GM12875 (cell line): ENCODE data around the gene ACP5.

Experiments
- H3K4me3 ChIP-seq: one replicate; pipeline ENCODE4 v1.5.1; 2011; ENCODE audit warnings: low read depth, low read length, control low read depth
- CTCF ChIP-seq: IDR thresholded peaks from 2 replicates; pipeline ENCODE4 v1.5.1; 2011; ENCODE audit warnings: low read depth, mild to moderate bottlenecking, control low read depth, inconsistent platforms, low read length, moderate library complexity, borderline replicate concordance; ENCODE audit not compliant: insufficient read depth

ACP5 gene

GRCh38 chr19:11551603-11552235, 25.7 kb downstream of the ACP5 start:
- H3K4me3 ChIP-seq: no peak overlapping the region
- peak; percentile 54 for TF ChIP-seq CTCF

GRCh38 chr19:11550265-11550664, 27.2 kb downstream of the ACP5 start:
- no peak overlapping the region for H3K4me3 ChIP-seq
- no peak for TF ChIP-seq CTCF

GRCh38 chr19:11549386-11549953, 28.0 kb downstream of the ACP5 start:
- H3K4me3 ChIP-seq: no peak overlapping the region
- TF ChIP-seq CTCF: no peak

GRCh38 chr19:11547929-11548700, 29.3 kb downstream of the ACP5 start:
- H3K4me3 ChIP-seq: no peak overlapping the region
- no peak for TF ChIP-seq CTCF

GRCh38 chr19:11541238-11541637, 36.2 kb downstream of the ACP5 start:
- H3K4me3 ChIP-seq: no peak overlapping the region
- no peak for TF ChIP-seq CTCF

- H3K4me3 ChIP-seq: no peak overlapping the region
Measured at GRCh38 chr19:11540645-11541044, 36.8 kb downstream of the ACP5 start.

More at GRCh38 chr19:11540645-11541044, 36.8 kb downstream of the ACP5 start:
- TF ChIP-seq CTCF: no peak
